ENCODE data around the gene PRICKLE4. TPM values are rescaled to one million over a fixed set of nuclear protein-coding genes. Genes with fewer than 3 reads are reported as not detected.

Gene PRICKLE4
- total and polyA plus RNA-seq, 2 experiments from 2014 or later = 0.48 to 0.66 TPM

DNA sequence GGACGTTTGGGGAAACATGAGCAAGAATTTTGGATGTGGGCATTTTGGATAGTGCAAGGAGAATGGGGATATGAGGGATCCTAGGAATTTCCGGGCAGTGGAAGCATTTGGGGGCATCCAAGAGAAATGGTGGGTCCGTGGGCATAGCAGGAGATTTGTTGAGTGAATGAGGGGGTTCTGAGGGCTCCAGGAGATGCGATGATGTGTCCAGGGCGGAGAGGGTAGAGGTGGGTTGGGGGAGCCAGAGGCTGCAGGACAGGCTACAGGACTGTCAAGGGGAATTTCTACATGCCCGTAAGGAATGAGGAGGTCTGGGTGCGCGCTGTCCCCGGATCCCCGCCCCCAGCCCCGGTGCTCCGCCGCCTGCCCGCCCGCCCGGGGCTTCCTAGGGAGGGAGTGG is 1.2 kb upstream of the PRICKLE4 start:
- Histone ChIP-seq H3K9me2 (ENCODE audit: insufficient read depth) (no peaks in the 10 kb centered on the region), H3F3A (replicated peaks; ENCODE audit: low read depth) (peaks cover 5% of the 10 kb centered on the region; the same call in 1 of the 2 replicates), H3K27me3 (ENCODE audit: insufficient read depth) (peaks cover 45% of the 10 kb centered on the region), H4K20me1 (replicated peaks; ENCODE audit: insufficient read depth) (no peaks in the 10 kb centered on the region), H2AFZ (no peak overlapping the region), H3K4me1 (ENCODE audit: insufficient read depth) (peaks cover 17% of the 10 kb centered on the region), H3K27ac (ENCODE audit: low read depth) (no peak overlapping the region), H3K4me3 (peak overlapping the region; percentile 79), H3K79me2 (replicated peaks; ENCODE audit: insufficient read depth) (0 out of 2 replicates have a peak, but pooled peaks cover 7% of the 10 kb centered on the region), H3K36me3 (ENCODE audit: insufficient read depth) (no peaks in the 10 kb centered on the region), H3K4me2 (peak overlapping the region; percentile 96)
- peak; percentile 1; the same call in 2 of the 3 replicates for ATAC-seq
- Mint-ChIP-seq H3K4me1 (peaks cover 13% of the 10 kb centered on the region), H3K27ac (peak overlapping the region; percentile 11; the same call in 1 of the 2 replicates), H3K9me3 (no peaks in the 10 kb centered on the region), H3K4me3 (peak overlapping the region; percentile 89), H3K36me3 (ENCODE audit: low read depth) (peaks cover 7% of the 10 kb centered on the region; the same call in 1 of the 3 replicates), H3K27me3 (ENCODE audit: insufficient read depth, low read depth, poor library complexity) (peaks cover 41% of the 10 kb centered on the region)
- DNase-seq (ENCODE audit: low spot score) = peak; percentile 52
- TF ChIP-seq, protein P1, sequence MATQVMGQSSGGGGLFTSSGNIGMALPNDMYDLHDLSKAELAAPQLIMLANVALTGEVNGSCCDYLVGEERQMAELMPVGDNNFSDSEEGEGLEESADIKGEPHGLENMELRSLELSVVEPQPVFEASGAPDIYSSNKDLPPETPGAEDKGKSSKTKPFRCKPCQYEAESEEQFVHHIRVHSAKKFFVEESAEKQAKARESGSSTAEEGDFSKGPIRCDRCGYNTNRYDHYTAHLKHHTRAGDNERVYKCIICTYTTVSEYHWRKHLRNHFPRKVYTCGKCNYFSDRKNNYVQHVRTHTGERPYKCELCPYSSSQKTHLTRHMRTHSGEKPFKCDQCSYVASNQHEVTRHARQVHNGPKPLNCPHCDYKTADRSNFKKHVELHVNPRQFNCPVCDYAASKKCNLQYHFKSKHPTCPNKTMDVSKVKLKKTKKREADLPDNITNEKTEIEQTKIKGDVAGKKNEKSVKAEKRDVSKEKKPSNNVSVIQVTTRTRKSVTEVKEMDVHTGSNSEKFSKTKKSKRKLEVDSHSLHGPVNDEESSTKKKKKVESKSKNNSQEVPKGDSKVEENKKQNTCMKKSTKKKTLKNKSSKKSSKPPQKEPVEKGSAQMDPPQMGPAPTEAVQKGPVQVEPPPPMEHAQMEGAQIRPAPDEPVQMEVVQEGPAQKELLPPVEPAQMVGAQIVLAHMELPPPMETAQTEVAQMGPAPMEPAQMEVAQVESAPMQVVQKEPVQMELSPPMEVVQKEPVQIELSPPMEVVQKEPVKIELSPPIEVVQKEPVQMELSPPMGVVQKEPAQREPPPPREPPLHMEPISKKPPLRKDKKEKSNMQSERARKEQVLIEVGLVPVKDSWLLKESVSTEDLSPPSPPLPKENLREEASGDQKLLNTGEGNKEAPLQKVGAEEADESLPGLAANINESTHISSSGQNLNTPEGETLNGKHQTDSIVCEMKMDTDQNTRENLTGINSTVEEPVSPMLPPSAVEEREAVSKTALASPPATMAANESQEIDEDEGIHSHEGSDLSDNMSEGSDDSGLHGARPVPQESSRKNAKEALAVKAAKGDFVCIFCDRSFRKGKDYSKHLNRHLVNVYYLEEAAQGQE (IDR thresholded peaks at IDR 0.05; ENCODE audit: unreplicated experiment) = no peak
- TF ChIP-seq CREB1 (CRISPR knock-in tag; IDR thresholded peaks at IDR 0.05; ENCODE audit: low read depth) (no peak), STAT1 (IDR thresholded peaks at IDR 0.05; ENCODE audit: unreplicated experiment) (no peak), ZNF331 (CRISPR knock-in tag; IDR thresholded peaks at IDR 0.05; ENCODE audit: low read depth) (no peak), JUNB (IDR thresholded peaks at IDR 0.05; ENCODE audit: unreplicated experiment) (no peak), EZH2 (IDR thresholded peaks at IDR 0.05; ENCODE audit: low read depth, unreplicated experiment) (no peak), EZH2phosphoT487 (IDR thresholded peaks at IDR 0.05; ENCODE audit: unreplicated experiment) (no peak), ZNF114 (CRISPR knock-in tag; IDR thresholded peaks at IDR 0.05) (no peak), POLR2AphosphoS5 (IDR thresholded peaks at IDR 0.05; ENCODE audit: low read depth) (no peak), NANOG (IDR thresholded peaks at IDR 0.05; ENCODE audit: borderline replicate concordance) (no peak)
- TF ChIP-seq, protein P2, sequence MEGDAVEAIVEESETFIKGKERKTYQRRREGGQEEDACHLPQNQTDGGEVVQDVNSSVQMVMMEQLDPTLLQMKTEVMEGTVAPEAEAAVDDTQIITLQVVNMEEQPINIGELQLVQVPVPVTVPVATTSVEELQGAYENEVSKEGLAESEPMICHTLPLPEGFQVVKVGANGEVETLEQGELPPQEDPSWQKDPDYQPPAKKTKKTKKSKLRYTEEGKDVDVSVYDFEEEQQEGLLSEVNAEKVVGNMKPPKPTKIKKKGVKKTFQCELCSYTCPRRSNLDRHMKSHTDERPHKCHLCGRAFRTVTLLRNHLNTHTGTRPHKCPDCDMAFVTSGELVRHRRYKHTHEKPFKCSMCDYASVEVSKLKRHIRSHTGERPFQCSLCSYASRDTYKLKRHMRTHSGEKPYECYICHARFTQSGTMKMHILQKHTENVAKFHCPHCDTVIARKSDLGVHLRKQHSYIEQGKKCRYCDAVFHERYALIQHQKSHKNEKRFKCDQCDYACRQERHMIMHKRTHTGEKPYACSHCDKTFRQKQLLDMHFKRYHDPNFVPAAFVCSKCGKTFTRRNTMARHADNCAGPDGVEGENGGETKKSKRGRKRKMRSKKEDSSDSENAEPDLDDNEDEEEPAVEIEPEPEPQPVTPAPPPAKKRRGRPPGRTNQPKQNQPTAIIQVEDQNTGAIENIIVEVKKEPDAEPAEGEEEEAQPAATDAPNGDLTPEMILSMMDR (conservative IDR thresholded peaks at IDR 0.05; ENCODE audit: low read depth in 2 of 2) = no peak
- TF ChIP-seq, protein P3, sequence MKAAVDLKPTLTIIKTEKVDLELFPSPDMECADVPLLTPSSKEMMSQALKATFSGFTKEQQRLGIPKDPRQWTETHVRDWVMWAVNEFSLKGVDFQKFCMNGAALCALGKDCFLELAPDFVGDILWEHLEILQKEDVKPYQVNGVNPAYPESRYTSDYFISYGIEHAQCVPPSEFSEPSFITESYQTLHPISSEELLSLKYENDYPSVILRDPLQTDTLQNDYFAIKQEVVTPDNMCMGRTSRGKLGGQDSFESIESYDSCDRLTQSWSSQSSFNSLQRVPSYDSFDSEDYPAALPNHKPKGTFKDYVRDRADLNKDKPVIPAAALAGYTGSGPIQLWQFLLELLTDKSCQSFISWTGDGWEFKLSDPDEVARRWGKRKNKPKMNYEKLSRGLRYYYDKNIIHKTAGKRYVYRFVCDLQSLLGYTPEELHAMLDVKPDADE (IDR thresholded peaks at IDR 0.05) = no peak
- TF ChIP-seq, protein P4, sequence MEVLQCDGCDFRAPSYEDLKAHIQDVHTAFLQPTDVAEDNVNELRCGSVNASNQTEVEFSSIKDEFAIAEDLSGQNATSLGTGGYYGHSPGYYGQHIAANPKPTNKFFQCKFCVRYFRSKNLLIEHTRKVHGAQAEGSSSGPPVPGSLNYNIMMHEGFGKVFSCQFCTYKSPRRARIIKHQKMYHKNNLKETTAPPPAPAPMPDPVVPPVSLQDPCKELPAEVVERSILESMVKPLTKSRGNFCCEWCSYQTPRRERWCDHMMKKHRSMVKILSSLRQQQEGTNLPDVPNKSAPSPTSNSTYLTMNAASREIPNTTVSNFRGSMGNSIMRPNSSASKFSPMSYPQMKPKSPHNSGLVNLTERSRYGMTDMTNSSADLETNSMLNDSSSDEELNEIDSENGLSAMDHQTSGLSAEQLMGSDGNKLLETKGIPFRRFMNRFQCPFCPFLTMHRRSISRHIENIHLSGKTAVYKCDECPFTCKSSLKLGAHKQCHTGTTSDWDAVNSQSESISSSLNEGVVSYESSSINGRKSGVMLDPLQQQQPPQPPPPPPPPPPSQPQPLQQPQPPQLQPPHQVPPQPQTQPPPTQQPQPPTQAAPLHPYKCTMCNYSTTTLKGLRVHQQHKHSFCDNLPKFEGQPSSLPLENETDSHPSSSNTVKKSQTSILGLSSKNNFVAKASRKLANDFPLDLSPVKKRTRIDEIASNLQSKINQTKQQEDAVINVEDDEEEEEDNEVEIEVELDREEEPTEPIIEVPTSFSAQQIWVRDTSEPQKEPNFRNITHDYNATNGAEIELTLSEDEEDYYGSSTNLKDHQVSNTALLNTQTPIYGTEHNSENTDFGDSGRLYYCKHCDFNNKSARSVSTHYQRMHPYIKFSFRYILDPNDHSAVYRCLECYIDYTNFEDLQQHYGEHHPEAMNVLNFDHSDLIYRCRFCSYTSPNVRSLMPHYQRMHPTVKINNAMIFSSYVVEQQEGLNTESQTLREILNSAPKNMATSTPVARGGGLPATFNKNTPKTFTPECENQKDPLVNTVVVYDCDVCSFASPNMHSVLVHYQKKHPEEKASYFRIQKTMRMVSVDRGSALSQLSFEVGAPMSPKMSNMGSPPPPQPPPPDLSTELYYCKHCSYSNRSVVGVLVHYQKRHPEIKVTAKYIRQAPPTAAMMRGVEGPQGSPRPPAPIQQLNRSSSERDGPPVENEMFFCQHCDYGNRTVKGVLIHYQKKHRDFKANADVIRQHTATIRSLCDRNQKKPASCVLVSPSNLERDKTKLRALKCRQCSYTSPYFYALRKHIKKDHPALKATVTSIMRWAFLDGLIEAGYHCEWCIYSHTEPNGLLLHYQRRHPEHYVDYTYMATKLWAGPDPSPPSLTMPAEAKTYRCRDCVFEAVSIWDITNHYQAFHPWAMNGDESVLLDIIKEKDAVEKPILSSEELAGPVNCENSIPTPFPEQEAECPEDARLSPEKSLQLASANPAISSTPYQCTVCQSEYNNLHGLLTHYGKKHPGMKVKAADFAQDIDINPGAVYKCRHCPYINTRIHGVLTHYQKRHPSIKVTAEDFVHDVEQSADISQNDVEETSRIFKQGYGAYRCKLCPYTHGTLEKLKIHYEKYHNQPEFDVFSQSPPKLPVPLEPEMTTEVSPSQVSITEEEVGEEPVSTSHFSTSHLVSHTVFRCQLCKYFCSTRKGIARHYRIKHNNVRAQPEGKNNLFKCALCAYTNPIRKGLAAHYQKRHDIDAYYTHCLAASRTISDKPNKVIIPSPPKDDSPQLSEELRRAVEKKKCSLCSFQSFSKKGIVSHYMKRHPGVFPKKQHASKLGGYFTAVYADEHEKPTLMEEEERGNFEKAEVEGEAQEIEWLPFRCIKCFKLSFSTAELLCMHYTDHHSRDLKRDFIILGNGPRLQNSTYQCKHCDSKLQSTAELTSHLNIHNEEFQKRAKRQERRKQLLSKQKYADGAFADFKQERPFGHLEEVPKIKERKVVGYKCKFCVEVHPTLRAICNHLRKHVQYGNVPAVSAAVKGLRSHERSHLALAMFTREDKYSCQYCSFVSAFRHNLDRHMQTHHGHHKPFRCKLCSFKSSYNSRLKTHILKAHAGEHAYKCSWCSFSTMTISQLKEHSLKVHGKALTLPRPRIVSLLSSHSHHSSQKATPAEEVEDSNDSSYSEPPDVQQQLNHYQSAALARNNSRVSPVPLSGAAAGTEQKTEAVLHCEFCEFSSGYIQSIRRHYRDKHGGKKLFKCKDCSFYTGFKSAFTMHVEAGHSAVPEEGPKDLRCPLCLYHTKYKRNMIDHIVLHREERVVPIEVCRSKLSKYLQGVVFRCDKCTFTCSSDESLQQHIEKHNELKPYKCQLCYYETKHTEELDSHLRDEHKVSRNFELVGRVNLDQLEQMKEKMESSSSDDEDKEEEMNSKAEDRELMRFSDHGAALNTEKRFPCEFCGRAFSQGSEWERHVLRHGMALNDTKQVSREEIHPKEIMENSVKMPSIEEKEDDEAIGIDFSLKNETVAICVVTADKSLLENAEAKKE (CRISPR knock-in tag; IDR thresholded peaks at IDR 0.05) = no peak

All from GM23338 (cell line).